GM13977 (cell line): ENCODE data around the gene TMEFF2.

ENCODE experiments used
- DNase-seq: peaks from one replicate; pipeline ENCODE4 v3.0.0; 2012; ENCODE audit warnings: low spot score
- CTCF ChIP-seq: IDR thresholded peaks from 2 replicates; pipeline ENCODE4 v1.5.1; 2012; ENCODE audit warnings: mild to moderate bottlenecking, control low read depth; ENCODE audit not compliant: insufficient read depth; ENCODE audit errors: extremely low read depth, missing control alignments
- in situ Hi-C: fragments of 300-500 bp; cut with MboI; formaldehyde crosslinking; loops from one replicate; pipeline ENCODE4 v1.12.0; 2022; ENCODE audit warnings: low sequenced_read_pairs, low pct_unique_long_range_greater_than_20kb, mixed read lengths, inconsistent platforms; ENCODE audit not compliant: unreplicated experiment

The TMEFF2 gene

GRCh38 chr2:192025637-192026036 lies 169.1 kb downstream of the TMEFF2 start:
- in situ Hi-C loops = no loop called here
- DNase-seq = no peak
- TF ChIP-seq CTCF = no peak

- in situ Hi-C loops = no loop called here
- TF ChIP-seq CTCF = no peak
- DNase-seq = no peak
Observed at GRCh38 chr2:192023006-192023405, 171.7 kb downstream of the TMEFF2 start.

- no peak for TF ChIP-seq CTCF
- no peak for DNase-seq
- in situ Hi-C loops = no loop called here
Observed at GRCh38 chr2:192017844-192018243, 176.9 kb downstream of the TMEFF2 start.

- DNase-seq = no peak
- no peak for TF ChIP-seq CTCF
- in situ Hi-C loops = no loop called here
Observed at GRCh38 chr2:192016265-192016664, 178.5 kb downstream of the TMEFF2 start.

GRCh38 chr2:192013211-192013610 lies 181.5 kb downstream of the TMEFF2 start:
- in situ Hi-C loops = no loop called here
- TF ChIP-seq CTCF = no peak
- DNase-seq = no peak

- no peak for DNase-seq
- no peak for TF ChIP-seq CTCF
- in situ Hi-C loops = no loop called here
Observed at GRCh38 chr2:192011196-192011595, 183.5 kb downstream of the TMEFF2 start.

- DNase-seq = no peak
- no peak for TF ChIP-seq CTCF
- in situ Hi-C loops = no loop called here
Observed at GRCh38 chr2:192010073-192010472, 184.7 kb downstream of the TMEFF2 start.
